HUES48 (cell line): ENCODE measurements around the gene NHS.

ENCODE experiments used
- H3K27ac ChIP-seq: one replicate; pipeline ENCODE4 v1.7.0; 2013; ENCODE audit warnings: low read depth, low read length, inconsistent platforms
- H3K27me3 ChIP-seq: 2 replicates; pipeline ENCODE4 v1.6.1; 2013; ENCODE audit warnings: mild to moderate bottlenecking, low read length; ENCODE audit not compliant: control insufficient read depth, insufficient read depth
- H3K36me3 ChIP-seq: 2 replicates; pipeline ENCODE4 v1.6.1; 2013; ENCODE audit warnings: low read length; ENCODE audit not compliant: control insufficient read depth, insufficient read depth
- H3K4me1 ChIP-seq: 2 replicates; pipeline ENCODE4 v1.6.1; 2013; ENCODE audit warnings: mild to moderate bottlenecking, low read length; ENCODE audit not compliant: control insufficient read depth, insufficient read depth
- H3K4me3 ChIP-seq: 2 replicates; pipeline ENCODE4 v1.5.1; 2013; ENCODE audit warnings: mild to moderate bottlenecking, low read depth, low read length
- H3K9ac ChIP-seq: 2 replicates; pipeline ENCODE4 v1.6.1; 2013; ENCODE audit warnings: mild to moderate bottlenecking, low read depth, low read length, moderate library complexity
- H3K9me3 ChIP-seq: 2 replicates; pipeline ENCODE4 v1.6.1; 2013; ENCODE audit warnings: low read length; ENCODE audit not compliant: control insufficient read depth, insufficient read depth

Gene NHS

DNA sequence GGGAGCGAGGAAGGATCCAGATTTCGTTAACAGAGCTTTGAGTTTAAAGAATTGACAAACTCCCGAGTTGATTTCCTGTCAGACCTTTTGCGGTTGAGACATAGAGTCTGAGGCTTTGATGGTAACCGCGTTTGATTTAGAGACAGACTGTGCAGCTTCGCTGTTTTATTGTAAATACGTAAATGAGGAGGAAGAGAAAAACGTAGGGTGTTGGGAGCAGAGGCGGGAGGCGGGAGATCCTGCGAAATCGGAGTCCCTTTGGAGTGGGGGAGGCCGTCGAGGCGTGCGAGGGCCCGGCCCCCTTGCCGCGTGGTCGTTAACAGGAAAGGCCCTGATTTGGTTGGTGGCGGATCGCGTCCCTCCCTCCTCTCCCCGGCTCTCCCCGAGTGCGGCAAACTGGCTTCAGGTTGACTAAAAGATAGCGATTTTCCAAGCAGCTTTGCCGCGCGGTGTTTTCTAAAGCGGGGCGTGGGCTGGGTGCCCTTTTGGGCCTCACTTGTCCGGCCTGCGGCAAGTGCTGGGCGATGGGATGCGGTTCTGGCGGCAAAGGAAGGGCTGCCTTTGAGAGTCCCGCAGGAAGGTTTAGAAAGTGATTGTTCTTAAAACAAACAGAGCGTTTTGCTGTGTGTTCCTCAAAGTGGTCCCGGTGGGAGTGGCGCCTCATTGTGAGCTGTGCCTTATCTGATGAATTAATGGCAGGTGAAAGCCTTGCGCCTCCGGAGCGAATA is 363.1 kb downstream of the NHS start:
- Histone ChIP-seq H3K36me3 (no peaks in the 10 kb centered on the region), H3K27me3 (peaks cover 29% of the 10 kb centered on the region), H3K9ac (no peak overlapping the region), H3K9me3 (no peaks in the 10 kb centered on the region), H3K4me3 (peak overlapping the region; percentile 70), H3K4me1 (0 out of 2 replicates have a peak, but pooled peaks cover 2% of the 10 kb centered on the region), H3K27ac (no peak overlapping the region)

DNA sequence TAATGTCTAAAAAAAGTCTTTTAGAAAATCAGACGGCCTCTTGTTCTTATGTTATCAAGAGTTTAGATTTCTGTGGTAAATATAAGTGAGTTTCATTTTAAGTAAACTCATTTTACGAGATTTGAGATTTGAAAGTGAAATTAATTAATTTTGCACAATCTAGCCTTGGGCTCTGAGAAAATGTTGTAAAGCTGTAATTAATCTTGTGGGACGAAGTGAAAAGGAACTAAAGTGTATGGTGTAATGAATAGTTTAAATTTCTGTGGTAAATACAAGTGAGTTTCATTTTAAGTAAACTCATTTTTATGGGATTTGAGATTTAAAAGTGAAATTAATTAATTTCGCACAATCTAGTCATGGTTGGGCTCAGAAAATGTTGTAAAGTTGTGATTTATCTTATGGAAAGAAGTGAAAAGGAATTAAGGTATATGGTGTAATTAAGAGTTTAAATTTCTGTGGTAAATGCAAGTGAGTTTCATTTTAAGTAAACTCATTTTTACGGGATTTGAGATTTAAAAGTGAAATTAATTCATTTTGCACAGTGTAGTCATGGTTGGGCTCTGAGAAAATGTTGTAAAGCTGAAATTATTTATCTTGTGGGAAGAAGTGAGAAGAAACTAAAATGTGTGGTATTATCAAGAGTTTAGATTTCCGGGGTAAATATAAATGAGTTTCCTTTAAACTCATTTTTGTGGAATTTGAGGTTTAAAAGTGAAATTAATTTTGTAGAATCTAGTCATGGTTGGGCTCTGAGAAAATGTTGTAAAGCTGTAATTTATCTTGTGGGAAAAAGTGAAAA is 363.9 kb downstream of the NHS start:
- Histone ChIP-seq H3K27me3 (peaks cover 32% of the 10 kb centered on the region), H3K9ac (no peak overlapping the region), H3K9me3 (no peaks in the 10 kb centered on the region), H3K4me1 (0 out of 2 replicates have a peak, but pooled peaks cover 2% of the 10 kb centered on the region), H3K4me3 (peak overlapping the region; percentile 70), H3K27ac (no peak overlapping the region), H3K36me3 (no peaks in the 10 kb centered on the region)

DNA sequence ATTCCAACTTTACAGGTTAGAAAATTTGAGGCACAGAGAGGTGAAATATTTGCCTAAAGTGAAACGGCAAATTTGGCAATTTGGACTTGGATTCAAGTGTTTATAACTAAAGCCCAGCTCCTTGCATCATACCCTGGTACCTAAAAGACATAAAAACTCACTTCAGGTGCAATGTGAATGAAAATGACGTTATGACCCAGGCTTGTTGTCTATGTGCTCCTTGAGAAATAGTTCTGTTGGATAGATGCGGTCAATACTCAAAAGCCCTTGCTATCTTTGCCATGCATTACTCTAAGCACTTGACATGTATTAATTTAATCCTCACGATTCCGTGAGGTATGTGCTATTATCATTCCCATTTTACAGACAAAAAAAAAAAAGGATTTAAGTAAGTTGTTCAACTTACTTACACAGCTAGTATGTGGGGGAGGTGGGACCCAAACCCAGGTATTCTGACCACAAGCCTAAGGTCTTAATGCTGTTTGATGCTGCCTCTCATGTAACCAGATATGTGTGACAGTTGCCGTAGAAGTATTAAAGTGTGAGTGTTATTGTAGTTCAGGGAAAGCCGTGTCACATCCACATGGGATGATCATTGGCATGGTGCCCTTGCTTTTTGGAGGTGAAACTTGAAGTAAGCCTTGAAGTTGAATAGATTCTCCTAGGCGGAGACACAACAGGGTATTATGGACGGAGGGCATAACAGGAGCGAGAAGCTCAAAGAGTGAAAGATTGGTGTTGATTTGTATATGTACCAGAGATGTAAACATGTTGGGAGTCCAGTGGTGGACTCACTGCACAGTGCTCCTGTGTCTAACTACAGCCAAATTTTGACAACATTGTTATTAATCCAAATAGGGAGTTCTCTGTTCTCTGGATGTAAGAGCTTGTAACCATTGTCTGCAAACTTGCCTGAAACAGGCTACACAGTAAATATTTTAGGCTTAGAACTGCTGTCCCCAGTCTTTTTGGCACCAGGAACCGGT is 365.4 kb downstream of the NHS start:
- Histone ChIP-seq H3K27ac (no peak overlapping the region), H3K4me1 (0 out of 2 replicates have a peak, but pooled peaks cover 2% of the 10 kb centered on the region), H3K4me3 (no peak overlapping the region), H3K36me3 (no peaks in the 10 kb centered on the region), H3K27me3 (peaks cover 32% of the 10 kb centered on the region), H3K9me3 (no peaks in the 10 kb centered on the region), H3K9ac (no peak overlapping the region)

DNA sequence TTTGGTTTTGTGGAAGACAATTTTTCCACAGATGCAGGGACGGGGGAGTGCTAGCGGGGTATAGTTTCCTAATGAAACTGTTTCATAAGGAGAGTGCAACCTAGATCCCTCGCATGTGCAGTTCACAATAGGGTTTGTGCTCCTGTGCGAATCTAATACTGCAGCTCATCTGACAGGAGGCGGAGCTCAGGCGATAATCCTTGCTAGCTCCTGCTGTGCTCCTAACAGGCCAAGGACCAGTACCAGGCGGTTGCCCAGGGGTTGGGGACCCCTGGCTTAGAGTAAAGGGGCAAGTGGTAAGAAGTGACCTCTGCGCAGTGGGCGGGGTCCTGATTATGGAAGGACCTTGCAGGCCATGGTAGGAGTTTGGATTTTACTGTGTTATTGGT is 366.1 kb downstream of the NHS start:
- peaks cover 32% of the 10 kb centered on the region for H3K27me3 ChIP-seq
- no peak overlapping the region for H3K4me3 ChIP-seq
- no peaks in the 10 kb centered on the region for H3K9me3 ChIP-seq
- 0 out of 2 replicates have a peak, but pooled peaks cover 2% of the 10 kb centered on the region for H3K4me1 ChIP-seq
- H3K36me3 ChIP-seq: no peaks in the 10 kb centered on the region
- no peak overlapping the region for H3K27ac ChIP-seq
- no peak overlapping the region for H3K9ac ChIP-seq

DNA sequence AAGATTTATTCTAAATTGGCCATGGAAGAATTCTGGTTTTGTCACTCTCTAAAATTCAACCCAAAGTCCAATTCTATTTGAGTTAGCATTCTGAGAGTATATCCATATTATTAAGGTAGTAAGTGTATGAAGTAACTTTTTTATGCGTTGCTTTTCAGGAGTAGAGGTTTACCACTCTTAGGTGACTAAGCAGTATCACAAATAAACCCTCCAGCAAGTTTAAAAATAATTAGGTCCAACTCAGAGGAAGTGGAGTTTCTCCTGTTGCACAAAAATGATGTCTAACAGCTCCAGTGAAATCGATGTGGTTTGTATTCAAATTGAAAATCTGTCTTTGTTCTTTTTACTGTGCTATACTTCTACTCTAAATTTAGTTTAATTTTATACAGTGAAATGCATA is 368.9 kb downstream of the NHS start:
- no peak overlapping the region for H3K27ac ChIP-seq
- H3K4me1 ChIP-seq: 0 out of 2 replicates have a peak, but pooled peaks cover 2% of the 10 kb centered on the region
- H3K9me3 ChIP-seq: no peaks in the 10 kb centered on the region
- H3K36me3 ChIP-seq: no peaks in the 10 kb centered on the region
- H3K9ac ChIP-seq: no peak overlapping the region
- peaks cover 16% of the 10 kb centered on the region for H3K27me3 ChIP-seq
- H3K4me3 ChIP-seq: no peak overlapping the region

DNA sequence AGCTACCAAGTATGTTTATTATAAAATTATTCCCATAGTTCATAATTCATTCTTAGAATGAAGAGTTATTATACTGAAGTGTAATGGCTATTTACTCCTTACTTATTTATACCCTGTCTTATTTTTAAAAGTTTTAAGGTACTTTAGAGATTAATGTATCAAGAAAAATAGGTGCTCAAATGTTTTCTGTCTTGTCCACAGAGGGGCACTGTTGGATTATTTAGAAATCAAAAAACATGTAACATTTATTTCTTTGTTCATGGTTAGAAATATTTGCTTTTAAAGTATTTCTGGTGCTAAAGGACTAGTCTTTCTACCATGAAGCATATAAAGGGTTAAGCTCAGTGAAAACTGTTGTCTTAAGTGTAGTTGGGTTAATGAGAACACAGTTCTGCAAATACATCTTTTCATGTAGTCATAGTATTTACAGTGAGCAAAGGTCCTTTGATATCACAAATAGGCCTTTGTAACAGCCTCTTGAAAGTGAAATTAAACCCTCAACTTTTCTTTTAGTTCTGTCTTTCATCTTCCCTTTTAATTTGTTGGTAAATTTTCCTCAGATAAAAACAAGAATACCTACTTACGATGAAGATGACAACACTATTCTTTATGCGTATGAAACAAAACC is 370.0 kb downstream of the NHS start:
- Histone ChIP-seq H3K4me3 (no peak overlapping the region), H3K4me1 (0 out of 2 replicates have a peak, but pooled peaks cover 2% of the 10 kb centered on the region), H3K27ac (no peak overlapping the region), H3K27me3 (peaks cover 10% of the 10 kb centered on the region; the same call in 1 of the 2 replicates), H3K9ac (no peak overlapping the region), H3K9me3 (no peaks in the 10 kb centered on the region), H3K36me3 (no peaks in the 10 kb centered on the region)

DNA sequence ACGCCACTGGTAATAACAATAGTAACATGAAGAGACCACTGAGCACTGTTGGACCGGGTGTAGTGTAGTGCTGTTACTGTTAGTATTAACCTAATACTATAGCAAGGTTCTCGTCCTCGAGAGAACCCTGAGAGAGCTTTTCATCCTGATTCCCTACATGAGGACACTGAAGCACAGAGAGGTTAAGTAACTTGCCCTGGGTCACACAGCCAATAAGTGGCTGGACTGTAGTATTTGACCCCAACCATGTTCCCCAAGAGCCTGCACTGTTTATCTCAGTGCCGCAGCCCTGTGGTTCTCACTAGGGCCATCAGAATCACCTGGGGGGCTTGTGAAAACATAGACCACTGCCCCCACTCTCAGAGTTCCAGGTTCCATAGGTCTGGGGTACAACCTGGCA is 372.7 kb downstream of the NHS start:
- Histone ChIP-seq H3K4me1 (no peaks in the 10 kb centered on the region), H3K9ac (no peak overlapping the region), H3K27me3 (0 out of 2 replicates have a peak, but pooled peaks cover 3% of the 10 kb centered on the region), H3K4me3 (no peak overlapping the region), H3K36me3 (no peaks in the 10 kb centered on the region), H3K27ac (no peak overlapping the region), H3K9me3 (no peaks in the 10 kb centered on the region)

DNA sequence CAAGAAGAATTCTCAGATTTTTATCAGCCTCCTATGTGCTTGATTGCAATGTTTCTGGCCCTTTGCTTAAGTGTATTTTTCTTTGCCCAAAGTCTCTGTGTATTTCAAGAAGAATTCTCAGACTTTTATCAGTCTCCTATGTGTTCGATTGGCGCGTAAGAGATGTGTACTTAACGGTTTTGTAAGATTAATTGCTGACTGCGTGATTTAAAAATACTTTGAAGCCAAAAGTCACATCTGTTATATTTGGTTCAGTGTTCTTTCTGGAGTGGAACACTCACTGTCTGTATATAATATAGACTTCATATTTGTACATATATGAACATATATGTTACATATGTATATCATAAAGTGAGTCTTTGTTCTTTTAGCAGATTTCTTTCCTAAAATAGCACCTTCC is 373.7 kb downstream of the NHS start:
- Histone ChIP-seq H3K27me3 (no peaks in the 10 kb centered on the region), H3K4me1 (no peaks in the 10 kb centered on the region), H3K4me3 (no peak overlapping the region)

DNA sequence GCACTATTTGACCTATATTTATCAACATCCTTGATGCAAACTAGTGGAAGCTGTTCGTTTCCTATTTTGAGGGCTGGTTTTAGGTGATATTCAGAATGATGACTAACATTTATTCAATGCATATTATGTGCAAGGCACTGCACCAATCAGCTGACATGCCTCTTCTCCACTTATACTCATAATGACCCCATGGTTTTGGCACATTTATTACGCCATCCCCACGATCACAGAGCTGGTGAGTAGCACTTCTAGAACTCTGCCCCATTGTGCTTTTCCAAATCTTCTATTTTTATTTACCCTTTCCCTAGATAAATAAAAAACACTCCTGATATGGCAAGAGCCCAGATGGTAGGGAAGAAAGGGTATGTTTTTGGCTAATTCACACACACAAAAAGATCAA is 375.4 kb downstream of the NHS start:
- Histone ChIP-seq H3K27me3 (no peaks in the 10 kb centered on the region), H3K9me3 (no peaks in the 10 kb centered on the region), H3K36me3 (no peaks in the 10 kb centered on the region), H3K9ac (no peak overlapping the region), H3K4me3 (no peak overlapping the region), H3K27ac (no peak overlapping the region), H3K4me1 (no peaks in the 10 kb centered on the region)

More for the DNA sequence above, 373.7 kb downstream of the NHS start:
- Histone ChIP-seq H3K27ac (no peak overlapping the region), H3K9ac (no peak overlapping the region), H3K9me3 (no peaks in the 10 kb centered on the region), H3K36me3 (no peaks in the 10 kb centered on the region)

DNA sequence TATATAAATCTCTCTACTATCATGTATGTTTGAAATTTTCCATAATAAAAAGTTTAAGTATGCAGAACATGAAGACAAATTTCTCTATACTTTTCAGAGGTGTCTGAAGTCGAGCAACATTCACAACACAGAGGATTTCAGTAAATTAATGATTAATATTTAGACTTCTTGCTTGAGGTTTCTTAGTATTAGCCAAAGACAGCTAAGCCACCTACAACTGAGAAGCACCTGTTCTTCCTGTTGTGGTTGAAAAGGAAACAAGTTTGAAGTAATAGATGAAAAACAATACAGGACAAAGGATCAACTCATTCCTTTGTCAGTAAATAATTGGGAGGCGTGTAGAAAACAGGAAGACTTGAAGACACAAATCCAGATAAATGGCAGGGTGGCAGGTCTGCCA is 383.4 kb downstream of the NHS start:
- no peaks in the 10 kb centered on the region for H3K9me3 ChIP-seq
- no peaks in the 10 kb centered on the region for H3K4me1 ChIP-seq
- H3K27ac ChIP-seq: no peak overlapping the region
- H3K36me3 ChIP-seq: no peaks in the 10 kb centered on the region
- no peak overlapping the region for H3K4me3 ChIP-seq
- H3K27me3 ChIP-seq: peaks cover 6% of the 10 kb centered on the region; the same call in 1 of the 2 replicates
- H3K9ac ChIP-seq: no peak overlapping the region
